VCaP (cell line): Measurements from ENCODE around the gene PHF21A.
"Not testable (repeated sequence)": the region's sequence is repeated elsewhere in the genome, so short reads cannot be mapped to it uniquely, and the experiment has no call there.

Source experiments
- H3K27ac ChIP-seq: fragments of 450-650 bp; 2 replicates; pipeline ENCODE4 v1.5.1; 2017
- CTCF ChIP-seq: fragments of 450-650 bp; conservative IDR thresholded peaks from 2 replicates; pipeline ENCODE4 v1.5.1; 2017; ENCODE audit warnings: mild to moderate bottlenecking, moderate library complexity

Gene PHF21A

GRCh38 chr11:45906965-45907611 lies 214.2 kb downstream of the PHF21A start, which contains the start of gene FREY1:
TSS of gene FREY1 (minus strand) at chr11:45907271. CDS start at chr11:45907245, 26 bp downstream.
- no peak within 1 kb of the TSS for H3K27ac ChIP-seq
- TF ChIP-seq CTCF = no peak

- no peak for TF ChIP-seq CTCF
- no peak overlapping the region for H3K27ac ChIP-seq
Observed at GRCh38 chr11:45906096-45906682, 215.1 kb downstream of the PHF21A start.

GRCh38 chr11:45905576-45905975 lies 215.7 kb downstream of the PHF21A start:
- H3K27ac ChIP-seq = not testable (repeated sequence)

DNA sequence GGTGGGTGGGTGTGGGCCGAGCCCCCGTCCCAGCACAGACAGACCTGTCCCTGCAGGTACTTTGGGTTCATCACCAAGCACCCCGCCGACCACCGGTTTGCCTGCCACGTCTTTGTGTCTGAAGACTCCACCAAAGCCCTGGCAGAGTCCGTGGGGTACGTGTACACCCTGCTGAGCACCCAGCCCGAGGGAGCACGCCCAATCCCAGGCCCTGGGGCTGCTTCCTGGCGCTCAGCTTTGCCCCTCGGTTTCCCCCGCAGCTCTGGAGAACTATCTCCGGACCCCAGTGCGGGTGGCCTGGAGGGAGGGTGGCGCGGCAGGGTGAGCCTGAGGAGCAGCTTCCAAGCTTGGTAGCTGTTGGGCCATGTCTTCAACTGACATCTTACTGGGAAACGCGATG lies 216.2 kb downstream of the PHF21A start:
- TF ChIP-seq CTCF = no peak
- H3K27ac ChIP-seq = no peak overlapping the region

- TF ChIP-seq CTCF = no peak
- no peak overlapping the region for H3K27ac ChIP-seq
Observed at GRCh38 chr11:45904309-45904915, 216.8 kb downstream of the PHF21A start.

DNA sequence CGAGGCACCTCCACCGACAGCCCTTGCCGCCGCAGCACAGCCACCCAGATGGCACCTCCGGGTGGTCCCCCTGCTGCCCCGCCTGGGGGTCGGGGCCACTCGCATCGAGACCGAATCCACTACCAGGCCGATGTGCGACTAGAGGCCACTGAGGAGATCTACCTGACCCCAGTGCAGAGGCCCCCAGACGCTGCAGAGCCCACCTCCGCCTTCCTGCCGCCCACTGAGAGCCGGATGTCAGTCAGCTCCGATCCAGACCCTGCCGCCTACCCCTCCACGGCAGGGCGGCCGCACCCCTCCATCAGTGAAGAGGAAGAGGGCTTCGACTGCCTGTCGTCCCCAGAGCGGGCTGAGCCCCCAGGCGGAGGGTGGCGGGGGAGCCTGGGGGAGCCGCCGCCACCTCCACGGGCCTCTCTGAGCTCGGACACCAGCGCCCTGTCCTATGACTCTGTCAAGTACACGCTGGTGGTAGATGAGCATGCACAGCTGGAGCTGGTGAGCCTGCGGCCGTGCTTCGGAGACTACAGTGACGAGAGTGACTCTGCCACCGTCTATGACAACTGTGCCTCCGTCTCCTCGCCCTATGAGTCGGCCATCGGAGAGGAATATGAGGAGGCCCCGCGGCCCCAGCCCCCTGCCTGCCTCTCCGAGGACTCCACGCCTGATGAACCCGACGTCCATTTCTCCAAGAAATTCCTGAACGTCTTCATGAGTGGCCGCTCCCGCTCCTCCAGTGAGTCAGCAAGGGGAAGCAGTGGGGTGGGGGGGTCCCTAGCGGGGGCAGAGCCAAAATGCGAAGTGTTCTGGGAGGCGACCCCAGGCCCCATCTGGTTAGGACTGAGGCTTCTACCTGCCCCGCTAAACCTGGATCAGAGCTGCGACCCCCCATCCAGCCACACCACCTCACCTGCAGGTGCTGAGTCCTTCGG lies 218.5 kb downstream of the PHF21A start:
- TF ChIP-seq CTCF = no peak

GRCh38 chr11:45901626-45902025 lies 219.6 kb downstream of the PHF21A start:
- no peak for TF ChIP-seq CTCF
- no peak overlapping the region for H3K27ac ChIP-seq

More for the DNA sequence above, 218.5 kb downstream of the PHF21A start:
- no peak overlapping the region for H3K27ac ChIP-seq
